VCaP (cell line): ENCODE measurements around the gene ARID3A.

Experiments
- H3K27ac ChIP-seq: fragments of 450-650 bp; 2 replicates; pipeline ENCODE4 v1.5.1; 2017
- TF ChIP-seq, protein P1 (sequence below): fragments of 450-650 bp; conservative IDR thresholded peaks from 2 replicates; pipeline ENCODE4 v1.5.1; 2017; ENCODE audit warnings: mild to moderate bottlenecking, moderate library complexity

ARID3A gene

GRCh38 chr19:982567-983170, 56.8 kb downstream of the ARID3A start:
- H3K27ac ChIP-seq: peak overlapping the region; percentile 83
- TF ChIP-seq, protein P1, sequence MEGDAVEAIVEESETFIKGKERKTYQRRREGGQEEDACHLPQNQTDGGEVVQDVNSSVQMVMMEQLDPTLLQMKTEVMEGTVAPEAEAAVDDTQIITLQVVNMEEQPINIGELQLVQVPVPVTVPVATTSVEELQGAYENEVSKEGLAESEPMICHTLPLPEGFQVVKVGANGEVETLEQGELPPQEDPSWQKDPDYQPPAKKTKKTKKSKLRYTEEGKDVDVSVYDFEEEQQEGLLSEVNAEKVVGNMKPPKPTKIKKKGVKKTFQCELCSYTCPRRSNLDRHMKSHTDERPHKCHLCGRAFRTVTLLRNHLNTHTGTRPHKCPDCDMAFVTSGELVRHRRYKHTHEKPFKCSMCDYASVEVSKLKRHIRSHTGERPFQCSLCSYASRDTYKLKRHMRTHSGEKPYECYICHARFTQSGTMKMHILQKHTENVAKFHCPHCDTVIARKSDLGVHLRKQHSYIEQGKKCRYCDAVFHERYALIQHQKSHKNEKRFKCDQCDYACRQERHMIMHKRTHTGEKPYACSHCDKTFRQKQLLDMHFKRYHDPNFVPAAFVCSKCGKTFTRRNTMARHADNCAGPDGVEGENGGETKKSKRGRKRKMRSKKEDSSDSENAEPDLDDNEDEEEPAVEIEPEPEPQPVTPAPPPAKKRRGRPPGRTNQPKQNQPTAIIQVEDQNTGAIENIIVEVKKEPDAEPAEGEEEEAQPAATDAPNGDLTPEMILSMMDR: peak; percentile 97

- TF ChIP-seq, protein P1: 0 out of 2 replicates have a peak, but pooled peaks have one; percentile 12
Measured at GRCh38 chr19:984165-984967, 58.5 kb downstream of the ARID3A start, which contains the start of gene WDR18. Gene WDR18 (plus strand): TSS chr19:984345. CDS start chr19:984354, 9 bp downstream.

DNA sequence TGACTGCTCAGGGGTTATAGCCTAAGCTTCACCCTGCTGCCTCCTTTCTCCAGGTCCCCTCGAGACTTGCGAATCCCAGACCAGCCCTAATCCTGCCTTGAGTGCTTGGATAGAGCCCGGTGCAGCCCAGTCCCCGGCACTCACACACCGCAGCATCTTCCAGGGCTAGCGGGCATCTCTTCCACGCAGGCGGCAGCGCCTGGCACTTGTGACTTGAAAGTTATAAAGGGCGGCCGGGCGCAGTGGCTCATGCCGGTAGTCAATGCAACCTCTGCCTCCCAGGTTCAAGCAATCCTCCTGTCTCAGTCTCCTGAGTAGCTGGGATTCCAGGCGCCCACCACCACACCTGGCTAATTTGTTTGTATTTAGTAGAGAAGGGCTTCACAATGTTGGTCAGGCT, 60.2 kb downstream of the ARID3A start:
- TF ChIP-seq, protein P1: no peak
- no peak overlapping the region for H3K27ac ChIP-seq

More at GRCh38 chr19:984165-984967, 58.5 kb downstream of the ARID3A start, which contains the start of gene WDR18:
- peak within 1 kb of the TSS; percentile 83 for H3K27ac ChIP-seq

GRCh38 chr19:988081-988480, 62.2 kb downstream of the ARID3A start:
- TF ChIP-seq, protein P1: no peak
- H3K27ac ChIP-seq: no peak overlapping the region

DNA sequence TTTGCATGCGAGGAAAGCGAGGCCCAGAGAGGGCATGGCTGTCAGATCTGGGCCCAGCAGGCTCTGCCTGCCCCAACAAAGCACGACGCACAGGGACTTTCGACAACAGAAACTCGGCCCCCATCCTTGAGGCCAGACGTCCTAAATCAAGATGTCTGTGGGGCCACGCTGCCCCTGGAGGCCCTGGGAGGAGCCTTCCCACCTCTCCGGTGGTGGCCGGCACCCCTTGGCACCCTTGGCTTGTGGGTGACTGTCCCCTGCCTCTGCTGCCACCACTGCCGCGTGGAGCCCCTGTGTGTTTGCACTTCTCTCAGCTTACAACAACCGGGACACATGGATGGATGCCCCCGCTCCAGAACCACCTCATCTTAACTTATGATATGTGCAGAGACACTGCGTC, 62.7 kb downstream of the ARID3A start:
- H3K27ac ChIP-seq: no peak overlapping the region
- TF ChIP-seq, protein P1: no peak

DNA sequence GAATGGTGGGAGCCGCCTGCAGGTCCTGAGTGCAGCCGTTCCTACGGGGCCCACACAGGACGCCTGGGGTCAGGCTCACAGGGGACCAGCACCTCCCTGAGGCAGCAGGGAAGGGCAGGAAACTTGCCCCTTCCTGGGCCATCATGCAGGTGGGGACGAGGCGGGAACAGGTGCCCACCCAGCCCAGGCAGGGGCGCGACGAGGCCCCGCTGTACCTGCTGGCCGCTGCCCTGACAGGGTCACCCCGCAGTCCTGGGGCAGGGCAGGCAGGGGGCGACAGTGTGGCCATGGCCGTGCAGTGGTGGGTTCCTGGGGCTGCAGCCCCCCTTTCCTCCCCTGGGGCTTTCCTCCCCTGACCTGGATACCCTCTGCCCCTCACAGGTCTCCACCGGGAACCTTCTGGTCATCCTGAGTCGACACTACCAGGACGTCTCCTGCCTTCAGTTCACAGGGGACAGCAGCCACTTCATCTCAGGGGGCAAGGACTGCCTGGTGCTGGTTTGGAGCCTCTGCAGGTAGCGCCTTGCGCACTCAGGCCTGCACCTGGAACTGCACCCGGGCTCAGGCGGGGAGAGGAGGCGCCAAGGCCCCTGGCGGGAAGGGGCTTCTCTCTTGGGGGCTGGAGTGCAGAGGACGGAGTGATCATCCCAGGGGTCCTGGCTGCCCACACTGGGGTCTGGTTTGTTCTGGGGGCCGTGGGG, 63.7 kb downstream of the ARID3A start:
- H3K27ac ChIP-seq: no peak overlapping the region
- TF ChIP-seq, protein P1: peak; percentile 20

- TF ChIP-seq, protein P1: no peak
- H3K27ac ChIP-seq: no peak overlapping the region
Measured at GRCh38 chr19:990119-990571, 64.3 kb downstream of the ARID3A start.
